ENCODE results near the gene ZBTB47. TPM values are rescaled to one million over a fixed set of nuclear protein-coding genes. Genes with fewer than 3 reads are reported as not detected.

The ZBTB47 gene
- total RNA-seq, 1 experiment from 2014 or later, result 9.5 TPM

DNA sequence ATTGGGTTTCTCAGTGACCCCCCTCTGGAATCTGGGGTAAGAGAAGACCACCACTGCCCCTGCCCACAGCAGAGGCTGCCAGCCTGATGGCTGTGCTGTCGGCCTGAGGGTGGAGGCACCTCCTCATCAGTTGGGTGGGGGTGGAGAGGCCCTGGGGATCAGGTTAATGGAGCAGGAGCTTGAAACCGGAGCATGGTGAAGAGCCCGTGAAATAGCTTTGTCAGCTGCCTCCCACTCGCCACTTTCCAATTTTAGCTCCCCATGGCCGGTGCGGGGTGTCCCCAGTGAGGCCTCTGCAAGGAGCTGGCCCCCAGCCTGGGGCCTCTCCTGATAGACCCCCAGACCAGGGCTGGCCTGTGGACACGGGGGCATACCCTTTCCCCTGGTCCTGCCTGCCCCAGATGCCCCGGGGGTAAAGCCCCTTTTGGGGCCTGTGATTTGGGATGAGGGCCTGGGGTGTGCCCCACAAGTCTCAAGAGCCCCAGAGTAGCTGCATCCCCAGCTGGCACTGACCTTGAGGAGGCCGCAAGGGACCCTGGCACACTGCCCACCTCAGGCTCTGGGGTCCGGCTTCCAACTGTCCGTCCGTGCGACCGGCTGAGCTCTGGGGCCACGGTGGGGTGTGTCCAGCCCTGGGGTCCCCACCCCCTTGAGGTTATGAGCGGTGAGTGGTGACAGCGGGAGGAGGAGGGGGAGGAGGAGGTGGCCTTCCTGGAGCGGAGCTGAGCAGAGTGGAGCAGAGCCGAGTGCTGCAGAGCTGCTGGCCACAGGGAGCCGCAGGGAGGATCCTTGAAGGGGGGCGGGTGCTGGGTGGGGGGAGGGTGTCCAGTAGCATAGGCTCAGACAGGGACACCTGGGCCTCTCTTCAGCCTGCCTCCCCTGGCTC lies 48.8 kb downstream of the ZBTB47 start, which contains the start of gene HHATL:
HHATL (minus strand) TSS at position 733 of the 886 bp plus-strand sequence. CDS start 1,972 bp downstream, outside the sequence.
- ATAC-seq, result no peak
- intact Hi-C loops (cut with micrococcal nuclease), result no loop called here
- Histone ChIP-seq H3K27ac (ENCODE audit: low read length) (no peak within 1 kb of the TSS), H3K79me2 (ENCODE audit: low read length) (no peaks in the 10 kb centered on the region), H3K9ac (ENCODE audit: low read length) (no peak within 1 kb of the TSS), H3K4me2 (ENCODE audit: low read length) (no peak within 1 kb of the TSS), H2AFZ (ENCODE audit: low read length) (no peak within 1 kb of the TSS), H3K4me3 (ENCODE audit: low read length) (no peak within 1 kb of the TSS), H3K27me3 (ENCODE audit: low read length) (no peaks in the 10 kb centered on the region), H3K9me3 (ENCODE audit: low read length) (no peaks in the 10 kb centered on the region), H3K9me2 (replicated peaks; ENCODE audit: low read length) (no peaks in the 10 kb centered on the region), H3K4me1 (ENCODE audit: insufficient read depth, low read length) (0 out of 2 replicates have a peak, but pooled peaks cover 6% of the 10 kb centered on the region), H4K20me1 (ENCODE audit: low read length) (no peaks in the 10 kb centered on the region), H3F3A (ENCODE audit: low read length, unreplicated experiment) (no peaks in the 10 kb centered on the region), H3K36me3 (ENCODE audit: low read depth, low read length) (no peaks in the 10 kb centered on the region)
- TF ChIP-seq, protein P1, sequence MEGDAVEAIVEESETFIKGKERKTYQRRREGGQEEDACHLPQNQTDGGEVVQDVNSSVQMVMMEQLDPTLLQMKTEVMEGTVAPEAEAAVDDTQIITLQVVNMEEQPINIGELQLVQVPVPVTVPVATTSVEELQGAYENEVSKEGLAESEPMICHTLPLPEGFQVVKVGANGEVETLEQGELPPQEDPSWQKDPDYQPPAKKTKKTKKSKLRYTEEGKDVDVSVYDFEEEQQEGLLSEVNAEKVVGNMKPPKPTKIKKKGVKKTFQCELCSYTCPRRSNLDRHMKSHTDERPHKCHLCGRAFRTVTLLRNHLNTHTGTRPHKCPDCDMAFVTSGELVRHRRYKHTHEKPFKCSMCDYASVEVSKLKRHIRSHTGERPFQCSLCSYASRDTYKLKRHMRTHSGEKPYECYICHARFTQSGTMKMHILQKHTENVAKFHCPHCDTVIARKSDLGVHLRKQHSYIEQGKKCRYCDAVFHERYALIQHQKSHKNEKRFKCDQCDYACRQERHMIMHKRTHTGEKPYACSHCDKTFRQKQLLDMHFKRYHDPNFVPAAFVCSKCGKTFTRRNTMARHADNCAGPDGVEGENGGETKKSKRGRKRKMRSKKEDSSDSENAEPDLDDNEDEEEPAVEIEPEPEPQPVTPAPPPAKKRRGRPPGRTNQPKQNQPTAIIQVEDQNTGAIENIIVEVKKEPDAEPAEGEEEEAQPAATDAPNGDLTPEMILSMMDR (conservative IDR thresholded peaks at IDR 0.05; ENCODE audit: low read depth, low read length), result no peak
- TF ChIP-seq EZH2 (IDR thresholded peaks at IDR 0.05; ENCODE audit: low read length, unreplicated experiment), result no peak
- TF ChIP-seq EZH2phosphoT487 (IDR thresholded peaks at IDR 0.05; ENCODE audit: borderline replicate concordance, low read length), result no peak
- POLR2A ChIA-PET (ENCODE audit: unreplicated experiment), result no interaction called here
- BruUV-seq (replicated peaks), result no TSS peak
- CTCF ChIA-PET, result no interaction called here
- DNase-seq, result no peak

DNA sequence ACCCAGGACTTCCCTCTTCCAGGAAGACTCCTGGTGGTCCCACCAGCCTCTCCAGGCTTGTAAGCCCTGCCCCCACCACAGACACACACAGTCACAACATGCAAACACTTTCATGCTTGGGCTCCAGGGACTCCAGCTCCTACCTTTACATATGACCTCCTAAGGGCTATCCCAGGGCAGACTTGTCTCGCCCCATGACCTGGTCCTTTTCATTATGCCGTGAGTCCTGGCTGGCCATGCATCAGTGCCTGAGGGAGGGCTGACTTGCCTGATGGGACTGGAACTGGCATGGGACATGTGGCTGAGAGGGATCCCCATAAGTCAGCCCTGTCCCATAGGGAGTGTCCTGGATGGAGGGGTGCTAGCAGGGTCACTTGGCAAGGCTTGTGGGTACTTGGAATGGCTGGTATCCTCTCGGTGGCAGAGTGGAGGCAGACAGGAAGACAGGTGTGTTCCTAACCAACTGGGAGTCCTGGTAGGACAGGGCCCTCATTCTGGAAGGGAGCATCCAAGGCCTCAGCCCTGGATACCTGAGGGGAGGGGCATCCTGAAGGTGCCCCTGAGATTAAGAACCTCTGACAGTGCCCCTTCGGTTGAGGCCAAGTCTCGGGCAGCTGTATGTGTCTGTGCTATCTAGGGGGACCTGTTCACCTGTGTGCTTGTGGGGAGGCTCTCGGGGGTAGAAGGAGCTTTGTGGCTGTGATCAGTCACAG lies 49.6 kb downstream of the ZBTB47 start:
- Histone ChIP-seq H4K20me1 (ENCODE audit: low read length) (no peaks in the 10 kb centered on the region), H3K4me1 (ENCODE audit: insufficient read depth, low read length) (0 out of 2 replicates have a peak, but pooled peaks cover 6% of the 10 kb centered on the region), H3K9ac (ENCODE audit: low read length) (no peak overlapping the region), H3F3A (ENCODE audit: low read length, unreplicated experiment) (no peaks in the 10 kb centered on the region), H3K9me2 (replicated peaks; ENCODE audit: low read length) (no peaks in the 10 kb centered on the region), H3K4me2 (ENCODE audit: low read length) (no peak overlapping the region), H3K4me3 (ENCODE audit: low read length) (no peak overlapping the region), H3K27ac (ENCODE audit: low read length) (no peak overlapping the region), H3K36me3 (ENCODE audit: low read depth, low read length) (no peaks in the 10 kb centered on the region), H3K9me3 (ENCODE audit: low read length) (no peaks in the 10 kb centered on the region), H3K27me3 (ENCODE audit: low read length) (no peaks in the 10 kb centered on the region), H2AFZ (ENCODE audit: low read length) (no peak overlapping the region), H3K79me2 (ENCODE audit: low read length) (no peaks in the 10 kb centered on the region)
- CTCF ChIA-PET, result no interaction called here
- POLR2A ChIA-PET (ENCODE audit: unreplicated experiment), result no interaction called here
- intact Hi-C loops (cut with micrococcal nuclease), result no loop called here
- ATAC-seq (no peak), DNase-seq (no peak)
- BruUV-seq (replicated peaks), result no TSS peak
- no peak for TF ChIP-seq EZH2phosphoT487 (IDR thresholded peaks at IDR 0.05; ENCODE audit: borderline replicate concordance, low read length)
- TF ChIP-seq, protein P1 (conservative IDR thresholded peaks at IDR 0.05; ENCODE audit: low read depth, low read length), result no peak
- TF ChIP-seq EZH2 (IDR thresholded peaks at IDR 0.05; ENCODE audit: low read length, unreplicated experiment), result no peak

Measured in PC-3 (cell line).